ENCODE data around the gene ZSCAN26. TPM values are rescaled to one million over a fixed set of nuclear protein-coding genes. Genes with fewer than 3 reads are reported as not detected.

The ZSCAN26 gene
- total RNA-seq, 1 donor from 2014 or later, result 14.8 TPM

- DNase-seq (ENCODE audit: low spot score), result peak; percentile 95
- peaks cover 14% of the 10 kb centered on the region for H3K4me1 Mint-ChIP-seq (ENCODE audit: low read depth)
- H3K27ac Mint-ChIP-seq (ENCODE audit: unreplicated experiment), result peak within 1 kb of the TSS; percentile 76
- peak within 1 kb of the TSS; percentile 90 for H3K4me3 Mint-ChIP-seq (ENCODE audit: unreplicated experiment)
- no peaks in the 10 kb centered on the region for H3K27me3 Mint-ChIP-seq (ENCODE audit: low read depth)
- H3K9me3 Mint-ChIP-seq (ENCODE audit: low read depth), result peaks cover 13% of the 10 kb centered on the region
- TF ChIP-seq CTCF (IDR thresholded peaks at IDR 0.05), result peak; percentile 19
- H3K36me3 Mint-ChIP-seq (ENCODE audit: low read depth), result peaks cover 35% of the 10 kb centered on the region
Measured at GRCh38 chr6:28281288-28282064, 14.5 kb downstream of the ZSCAN26 start, which contains the start of gene PGBD1. Gene PGBD1 (plus strand): TSS chr6:28281572. CDS start chr6:28283814, 2,242 bp downstream.

GRCh38 chr6:28282926-28283325 lies 16.0 kb downstream of the ZSCAN26 start:
- Mint-ChIP-seq H3K36me3 (ENCODE audit: low read depth) (peaks cover 37% of the 10 kb centered on the region), H3K27me3 (ENCODE audit: low read depth) (no peaks in the 10 kb centered on the region), H3K27ac (ENCODE audit: unreplicated experiment) (peak overlapping the region; percentile 49), H3K9me3 (ENCODE audit: low read depth) (peaks cover 13% of the 10 kb centered on the region), H3K4me1 (ENCODE audit: low read depth) (peaks cover 14% of the 10 kb centered on the region), H3K4me3 (ENCODE audit: unreplicated experiment) (no peak overlapping the region)
- no peak for DNase-seq (ENCODE audit: low spot score)
- no peak for TF ChIP-seq CTCF (IDR thresholded peaks at IDR 0.05)

- Mint-ChIP-seq H3K36me3 (ENCODE audit: low read depth) (peaks cover 50% of the 10 kb centered on the region), H3K9me3 (ENCODE audit: low read depth) (peaks cover 17% of the 10 kb centered on the region), H3K4me1 (ENCODE audit: low read depth) (no peaks in the 10 kb centered on the region), H3K27me3 (ENCODE audit: low read depth) (no peaks in the 10 kb centered on the region), H3K4me3 (ENCODE audit: unreplicated experiment) (no peak overlapping the region), H3K27ac (ENCODE audit: unreplicated experiment) (no peak overlapping the region)
- no peak for DNase-seq (ENCODE audit: low spot score)
- TF ChIP-seq CTCF (IDR thresholded peaks at IDR 0.05), result no peak
Measured at GRCh38 chr6:28291573-28291972, 24.6 kb downstream of the ZSCAN26 start.

- Mint-ChIP-seq H3K27me3 (ENCODE audit: low read depth) (no peaks in the 10 kb centered on the region), H3K27ac (ENCODE audit: unreplicated experiment) (no peak overlapping the region), H3K36me3 (ENCODE audit: low read depth) (peaks cover 40% of the 10 kb centered on the region), H3K9me3 (ENCODE audit: low read depth) (peaks cover 17% of the 10 kb centered on the region), H3K4me1 (ENCODE audit: low read depth) (no peaks in the 10 kb centered on the region), H3K4me3 (ENCODE audit: unreplicated experiment) (no peak overlapping the region)
- no peak for DNase-seq (ENCODE audit: low spot score)
- no peak for TF ChIP-seq CTCF (IDR thresholded peaks at IDR 0.05)
Measured at GRCh38 chr6:28295326-28295725, 28.4 kb downstream of the ZSCAN26 start.

GRCh38 chr6:28296520-28297060 lies 29.6 kb downstream of the ZSCAN26 start:
- H3K4me3 Mint-ChIP-seq (ENCODE audit: unreplicated experiment), result no peak overlapping the region
- peaks cover 7% of the 10 kb centered on the region for H3K9me3 Mint-ChIP-seq (ENCODE audit: low read depth)
- H3K36me3 Mint-ChIP-seq (ENCODE audit: low read depth), result peaks cover 43% of the 10 kb centered on the region
- H3K4me1 Mint-ChIP-seq (ENCODE audit: low read depth), result no peaks in the 10 kb centered on the region
- DNase-seq (ENCODE audit: low spot score), result no peak
- H3K27ac Mint-ChIP-seq (ENCODE audit: unreplicated experiment), result no peak overlapping the region
- no peaks in the 10 kb centered on the region for H3K27me3 Mint-ChIP-seq (ENCODE audit: low read depth)
- no peak for TF ChIP-seq CTCF (IDR thresholded peaks at IDR 0.05)

All from chondrocyte (in vitro differentiated cells).